SKM-1 (cell line): ENCODE results near the gene ZNF681.
"Not testable (repeated sequence)": the region's sequence is repeated elsewhere in the genome, so short reads cannot be mapped to it uniquely, and the experiment has no call there.

Experiments
- DNase-seq: peaks from one replicate; lab custom pipeline; 2025; ENCODE audit not compliant: unreplicated experiment; lab: John Stamatoyannopoulos, UW

ZNF681 gene

GRCh38 chr19:23758187-23759074, at the start of gene ZNF681:
Gene ZNF681, minus strand, starts transcription at chr19:23758891. Its CDS starts 142 bp downstream, at chr19:23758749.
- DNase-seq: peak; percentile 74

- DNase-seq: no peak
These were observed 46.0 kb upstream of the ZNF681 start for GRCh38 chr19:23804676-23805075.

GRCh38 chr19:23802290-23802689, 43.6 kb upstream of the ZNF681 start:
- no peak for DNase-seq

GRCh38 chr19:23801803-23802202, 43.1 kb upstream of the ZNF681 start:
- no peak for DNase-seq

GRCh38 chr19:23800868-23801267, 42.2 kb upstream of the ZNF681 start:
- no peak for DNase-seq

GRCh38 chr19:23800271-23800670, 41.6 kb upstream of the ZNF681 start:
- no peak for DNase-seq

GRCh38 chr19:23799321-23799720, 40.6 kb upstream of the ZNF681 start:
- DNase-seq: no peak

- DNase-seq: peak; percentile 64
These were observed 36.8 kb upstream of the ZNF681 start for GRCh38 chr19:23795462-23795861.

GRCh38 chr19:23792784-23793183, 34.1 kb upstream of the ZNF681 start:
- DNase-seq: no peak

GRCh38 chr19:23790641-23791488, 32.2 kb upstream of the ZNF681 start:
- no peak for DNase-seq

- DNase-seq: no peak
These were observed 30.6 kb upstream of the ZNF681 start for GRCh38 chr19:23789246-23789645.

- no peak for DNase-seq
These were observed 29.7 kb upstream of the ZNF681 start for GRCh38 chr19:23788411-23788810.

- DNase-seq: peak; percentile 74
These were observed 28.4 kb upstream of the ZNF681 start for GRCh38 chr19:23787106-23787505.

- no peak for DNase-seq
These were observed 27.3 kb upstream of the ZNF681 start for GRCh38 chr19:23785982-23786381.

GRCh38 chr19:23784274-23784673, 25.6 kb upstream of the ZNF681 start:
- DNase-seq: no peak

GRCh38 chr19:23783636-23784035, 24.9 kb upstream of the ZNF681 start:
- no peak for DNase-seq

GRCh38 chr19:23779645-23780044, 21.0 kb upstream of the ZNF681 start:
- no peak for DNase-seq

- no peak for DNase-seq
These were observed 19.9 kb upstream of the ZNF681 start for GRCh38 chr19:23778566-23778965.

- not testable (repeated sequence) for DNase-seq
These were observed 19.3 kb upstream of the ZNF681 start for GRCh38 chr19:23778036-23778435.

GRCh38 chr19:23777216-23777615, 18.5 kb upstream of the ZNF681 start:
- no peak for DNase-seq

GRCh38 chr19:23776507-23777205, 18.0 kb upstream of the ZNF681 start:
- DNase-seq: no peak
